GM18868 (cell line): ENCODE results near the gene LRRN4.
A peak's percentile ranks its signal among the peaks of the same experiment; 100 is the strongest.

ENCODE experiments used
- ATAC-seq: cut with Tn5 transposase; IDR thresholded peaks from one replicate; pipeline ENCODE4 v1.9.1; 2021; ENCODE audit warnings: mild to moderate bottlenecking, moderate library complexity; ENCODE audit not compliant: unreplicated experiment

The LRRN4 gene

DNA sequence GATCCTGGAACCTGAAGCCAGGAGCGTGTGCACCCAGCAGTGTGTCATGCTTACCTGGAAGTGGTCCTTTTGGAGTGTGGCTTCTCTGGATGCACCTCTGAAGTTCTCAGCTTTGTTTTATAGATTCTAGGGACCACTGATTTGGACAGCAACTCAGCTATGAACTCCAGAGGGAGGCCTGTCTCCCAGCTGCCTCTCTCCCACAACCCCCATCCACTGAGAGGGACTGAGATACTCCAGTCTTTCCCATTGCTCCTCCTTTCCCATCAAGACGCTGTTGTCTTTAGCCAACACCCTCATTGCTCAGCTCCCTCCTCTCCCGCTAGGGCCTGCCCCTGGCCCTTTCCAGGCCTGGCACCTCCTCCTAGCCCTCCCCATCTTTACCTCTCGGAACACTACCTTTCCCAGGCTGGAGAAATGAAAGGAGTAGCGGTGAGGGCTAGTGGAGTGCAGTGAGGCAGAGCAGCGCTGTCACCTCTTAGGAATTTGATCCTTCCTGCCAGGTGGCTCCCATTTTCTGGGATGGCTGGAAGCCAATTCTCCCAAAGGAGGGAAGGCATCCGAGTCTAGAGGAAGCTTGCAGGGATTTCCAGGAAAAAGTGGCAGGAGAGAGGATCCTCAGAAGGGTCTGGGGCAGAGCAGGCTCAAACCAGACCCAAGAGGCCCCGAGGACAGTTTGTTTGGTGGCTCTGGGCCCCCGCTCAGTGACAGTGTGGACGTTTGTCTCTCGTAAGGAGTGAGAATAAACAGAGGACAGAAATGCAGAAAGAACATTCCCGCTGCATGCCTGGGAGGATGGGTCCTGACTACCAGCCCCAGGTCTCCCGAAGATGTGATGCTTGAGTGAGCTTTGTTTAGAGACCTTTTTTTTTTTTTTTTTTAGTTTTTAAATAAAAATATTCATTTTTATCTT is at the start of gene LRRN4:
Gene LRRN4 (minus strand): TSS at position 285 of the 913 bp plus-strand sequence. CDS start 1,261 bp downstream, outside the sequence.
- ATAC-seq: no peak

DNA sequence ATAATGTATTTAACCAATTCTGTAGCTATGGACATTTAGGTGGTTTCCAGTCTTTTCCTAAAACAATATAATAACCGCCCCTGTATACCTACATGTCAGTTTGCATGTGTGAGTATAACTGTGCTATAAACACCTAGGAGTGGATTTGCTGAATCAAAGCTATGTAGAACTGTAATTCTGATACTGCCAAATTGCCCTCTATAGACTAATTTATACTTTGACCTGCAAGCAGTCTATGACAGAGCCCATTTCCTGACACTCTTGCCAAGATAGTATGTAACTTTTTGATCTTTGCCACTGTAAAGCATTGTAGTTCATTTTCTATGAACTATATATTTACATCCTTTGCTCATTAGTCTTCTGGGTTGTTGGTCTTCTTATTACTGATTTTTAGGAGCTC is 49.4 kb upstream of the LRRN4 start:
- ATAC-seq: no peak

DNA sequence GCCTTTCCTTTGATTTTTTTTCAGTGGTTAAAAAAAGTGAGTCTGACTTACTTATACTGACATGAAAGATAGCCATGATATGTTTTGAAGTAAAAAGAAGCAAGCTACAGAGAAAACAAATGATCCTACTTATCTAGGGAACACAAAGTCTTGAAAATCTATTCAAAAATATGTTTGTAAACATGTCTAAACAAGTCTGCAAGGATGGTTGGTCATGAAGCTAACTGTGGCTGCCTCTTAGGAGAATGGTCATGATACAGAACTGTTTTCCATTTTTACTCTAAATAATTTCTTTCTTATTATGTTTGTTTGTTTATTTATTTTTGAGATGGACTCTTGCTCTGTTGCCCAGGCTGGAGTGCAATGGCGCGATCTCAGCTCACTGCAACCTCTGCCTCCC is 47.5 kb upstream of the LRRN4 start:
- ATAC-seq: no peak

DNA sequence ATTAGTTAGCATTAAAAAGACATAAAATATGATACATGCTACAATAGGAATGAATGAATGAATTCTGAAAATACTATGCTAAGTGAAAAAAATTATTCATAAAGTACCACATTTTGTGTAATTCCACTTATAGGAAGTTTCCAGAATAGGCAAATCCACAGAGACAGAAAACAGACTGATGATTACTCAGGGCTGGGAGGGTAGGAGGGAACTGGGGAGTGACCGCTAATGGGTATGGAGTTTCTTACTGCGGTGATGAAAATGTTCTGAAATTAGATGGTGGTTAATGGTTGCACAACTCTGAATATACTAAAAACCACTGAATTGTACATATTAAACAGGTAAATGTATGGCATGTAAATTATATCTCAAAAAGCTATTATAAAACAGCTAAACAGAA is 46.4 kb upstream of the LRRN4 start:
- ATAC-seq: no peak

DNA sequence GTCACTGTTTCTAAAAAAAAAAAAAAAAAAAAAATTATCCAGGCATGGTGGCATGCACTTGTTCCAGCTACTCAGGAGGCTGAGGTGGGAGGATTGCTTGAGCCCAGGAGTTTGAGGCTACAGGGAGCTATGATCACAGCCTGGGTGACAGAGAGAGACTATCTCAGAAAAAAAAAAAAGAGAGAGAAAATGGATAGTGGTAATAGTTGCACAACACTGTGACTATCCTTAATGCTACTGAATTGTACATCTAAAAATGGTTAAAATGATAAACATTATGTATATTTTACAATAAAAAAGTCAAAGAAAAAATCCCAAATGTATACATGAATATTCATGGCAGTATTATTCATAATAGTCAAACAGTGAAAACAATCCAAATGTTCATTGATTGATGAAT is 46.0 kb upstream of the LRRN4 start:
- ATAC-seq: no peak

DNA sequence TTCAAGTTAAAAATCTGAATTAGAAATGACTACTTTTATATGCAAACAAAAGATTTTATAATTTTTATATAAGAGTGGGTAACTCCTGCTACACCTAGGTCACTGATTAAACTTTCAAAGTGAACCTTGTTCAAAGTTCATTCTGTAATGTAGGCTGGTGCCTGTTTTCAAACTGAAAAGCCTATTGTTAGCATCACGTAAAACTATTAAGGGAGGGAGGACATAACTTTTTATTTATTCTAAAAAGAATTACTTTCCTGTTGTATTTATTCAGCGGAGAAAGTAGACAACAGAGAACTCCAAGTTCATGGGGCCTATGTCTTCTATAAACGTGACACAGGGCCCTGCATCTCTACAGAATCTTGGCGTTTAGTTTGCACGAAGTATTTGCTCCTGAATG is 41.5 kb upstream of the LRRN4 start:
- no peak for ATAC-seq

DNA sequence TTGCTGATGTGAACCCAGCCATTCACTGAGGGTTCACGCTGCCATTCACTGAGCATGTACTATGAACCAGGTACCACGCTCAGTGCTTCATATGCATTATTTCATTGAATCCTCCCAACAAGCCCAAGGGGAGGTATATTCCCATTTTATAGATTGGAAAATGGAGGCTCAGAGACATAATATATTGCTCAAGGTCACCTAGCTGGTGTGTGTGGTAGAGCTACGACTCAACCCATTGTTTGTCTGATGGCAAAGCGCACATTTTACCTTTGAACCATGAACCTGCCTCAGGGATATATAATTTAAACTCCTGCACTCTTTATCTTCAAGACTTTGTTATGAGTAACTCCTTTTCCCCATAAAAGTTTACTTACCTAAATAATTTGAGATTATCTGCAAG is 40.7 kb upstream of the LRRN4 start:
- no peak for ATAC-seq

DNA sequence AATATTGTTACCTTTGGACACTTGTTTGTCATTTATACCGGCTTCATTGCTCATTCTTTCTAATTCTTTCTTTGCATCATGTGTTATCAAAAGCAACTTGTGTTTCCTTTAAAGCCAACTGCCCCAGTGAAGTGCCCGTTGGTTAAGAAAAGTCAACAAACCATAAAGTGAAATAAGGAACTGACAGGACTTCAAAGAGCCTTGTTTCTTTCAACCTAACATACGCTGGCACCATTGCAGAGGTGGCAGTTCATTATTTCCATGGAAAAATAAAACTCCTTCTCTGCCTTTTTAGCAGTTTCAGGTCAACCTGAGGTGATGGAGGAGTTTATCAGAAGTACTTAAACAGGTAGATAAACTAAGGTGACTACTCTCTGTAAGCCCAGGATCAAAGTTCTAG is 40.2 kb upstream of the LRRN4 start:
- peak; percentile 53 for ATAC-seq

DNA sequence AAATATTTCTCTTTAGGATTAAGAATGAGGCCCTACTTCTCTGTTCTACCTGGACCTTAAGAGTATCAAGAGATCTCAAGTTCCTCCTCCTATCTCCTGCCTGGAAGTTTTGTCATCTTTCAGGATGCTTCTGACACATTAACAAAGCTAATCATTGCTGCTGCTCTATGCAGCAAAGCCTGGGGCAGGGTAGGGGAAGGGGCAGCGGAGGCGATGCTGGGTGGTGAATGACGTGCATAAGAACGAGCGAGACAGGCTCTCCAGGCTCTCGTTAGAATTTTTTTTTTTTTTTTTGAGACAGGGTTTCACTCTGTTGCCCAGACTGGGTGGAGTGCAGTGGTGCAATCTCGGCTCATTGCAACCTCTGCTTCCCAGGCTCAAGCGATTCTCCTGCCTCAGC is 37.8 kb upstream of the LRRN4 start:
- no peak for ATAC-seq

DNA sequence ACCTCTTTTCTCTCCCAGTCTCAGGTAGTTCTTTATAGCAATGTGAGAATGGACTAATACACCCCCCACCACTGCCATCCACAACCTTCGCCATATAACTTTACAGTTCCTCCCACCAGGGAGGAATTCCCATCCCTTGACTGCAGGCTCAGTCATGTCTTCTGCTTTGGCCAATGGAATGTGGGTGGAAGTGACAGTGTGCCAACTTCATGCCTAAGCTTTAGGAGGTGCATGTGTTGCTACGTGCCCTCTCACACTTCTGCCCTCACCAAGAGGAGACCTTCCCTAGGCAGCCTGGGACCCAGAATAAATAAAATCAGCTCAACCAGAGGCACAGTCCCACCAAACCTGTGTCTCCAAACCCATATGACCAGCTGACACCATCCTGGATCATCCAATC is 33.0 kb upstream of the LRRN4 start:
- no peak for ATAC-seq

DNA sequence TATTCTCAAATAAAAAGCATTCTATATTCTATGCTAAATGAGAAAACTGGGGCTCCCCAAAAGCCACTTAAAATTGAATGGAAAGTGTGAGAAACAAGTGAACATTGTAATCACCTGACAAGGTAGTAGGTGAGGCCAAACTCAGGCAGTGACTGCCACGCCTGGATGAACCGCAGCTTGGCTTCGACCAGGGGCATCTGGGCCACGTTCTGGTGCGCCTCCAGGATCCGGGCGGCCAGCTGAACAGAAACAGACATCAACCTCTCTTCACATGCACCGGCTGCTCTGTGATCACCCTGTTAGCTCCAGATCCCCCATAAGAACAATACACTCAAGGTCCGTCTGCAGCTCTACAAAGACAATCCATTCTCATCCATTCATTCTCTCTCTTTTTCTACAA is 30.1 kb upstream of the LRRN4 start:
- no peak for ATAC-seq

DNA sequence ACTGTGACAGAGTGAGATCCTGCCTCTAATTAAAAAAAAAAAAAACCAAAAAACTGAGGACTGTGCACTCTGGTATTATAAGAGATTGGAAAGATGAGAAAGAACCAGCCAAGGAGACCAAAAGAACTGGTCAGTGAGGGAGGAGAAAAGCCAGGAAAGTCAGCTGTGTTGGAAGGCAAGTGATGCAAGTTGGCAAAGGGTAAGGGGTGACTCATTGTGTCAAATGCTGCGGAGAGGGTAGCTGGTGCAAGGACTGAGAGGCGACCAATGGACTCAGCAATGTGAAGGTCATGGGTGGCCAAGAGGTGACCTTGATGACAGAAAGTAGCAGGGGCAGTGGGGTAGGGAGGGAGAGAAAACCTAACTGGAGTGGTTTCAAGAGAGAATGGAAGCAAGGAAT is 27.4 kb upstream of the LRRN4 start:
- no peak for ATAC-seq

DNA sequence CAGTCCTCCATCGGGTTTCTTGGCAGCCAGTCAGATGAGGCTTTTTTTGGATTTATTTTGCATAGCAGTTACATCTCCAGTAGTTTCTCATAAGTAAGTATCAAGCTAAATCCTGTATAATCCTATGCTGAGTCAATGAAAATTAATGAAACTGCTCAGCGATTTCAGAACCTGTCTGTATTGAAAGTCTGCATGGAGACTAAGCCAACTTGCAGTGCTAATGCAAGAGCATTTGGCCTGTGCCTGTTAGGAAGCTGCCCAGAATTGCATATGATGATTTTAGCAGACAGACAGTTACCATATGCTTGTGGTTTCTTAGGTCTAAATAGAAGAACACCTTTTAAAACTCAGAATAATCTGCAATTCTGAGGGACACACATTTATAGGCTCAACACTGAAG is 25.2 kb upstream of the LRRN4 start:
- ATAC-seq: no peak

DNA sequence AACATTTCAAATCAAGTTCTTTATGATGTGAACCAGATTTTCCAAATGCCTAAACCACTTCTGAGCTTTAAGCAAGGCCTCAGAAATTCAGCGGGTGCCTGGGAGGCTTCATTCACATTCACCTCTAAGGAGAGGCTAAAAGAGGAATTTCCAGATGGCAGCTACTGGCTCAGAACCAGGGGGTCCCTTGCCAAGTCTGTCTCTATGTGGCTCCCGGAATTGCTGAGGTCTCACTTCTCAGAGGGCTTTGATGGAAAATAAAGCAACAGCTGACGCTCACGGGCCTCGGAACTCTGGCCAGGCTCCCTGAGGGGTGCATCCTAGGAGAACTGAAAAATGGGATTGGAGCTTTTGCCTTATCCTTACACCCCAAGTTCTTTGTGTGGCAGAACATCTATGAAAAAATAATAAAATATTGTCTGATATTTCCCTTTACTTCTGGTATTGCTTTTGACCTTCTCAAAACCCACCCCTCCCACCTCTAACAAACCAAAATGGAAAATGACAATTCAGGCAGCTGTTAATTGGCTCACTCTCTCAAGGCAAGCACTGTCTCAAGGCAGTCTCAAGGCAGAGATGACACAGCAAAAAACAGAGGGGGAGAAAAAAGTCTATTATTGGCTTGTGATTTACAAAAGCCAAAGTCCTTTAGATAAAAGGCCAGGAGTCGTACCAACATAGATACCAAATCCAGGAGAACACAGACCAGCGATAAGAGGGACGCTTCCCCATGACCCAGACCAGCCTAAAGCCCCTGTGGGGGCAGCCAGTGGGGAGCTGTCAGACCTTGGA is 21.8 kb upstream of the LRRN4 start:
- ATAC-seq: no peak

DNA sequence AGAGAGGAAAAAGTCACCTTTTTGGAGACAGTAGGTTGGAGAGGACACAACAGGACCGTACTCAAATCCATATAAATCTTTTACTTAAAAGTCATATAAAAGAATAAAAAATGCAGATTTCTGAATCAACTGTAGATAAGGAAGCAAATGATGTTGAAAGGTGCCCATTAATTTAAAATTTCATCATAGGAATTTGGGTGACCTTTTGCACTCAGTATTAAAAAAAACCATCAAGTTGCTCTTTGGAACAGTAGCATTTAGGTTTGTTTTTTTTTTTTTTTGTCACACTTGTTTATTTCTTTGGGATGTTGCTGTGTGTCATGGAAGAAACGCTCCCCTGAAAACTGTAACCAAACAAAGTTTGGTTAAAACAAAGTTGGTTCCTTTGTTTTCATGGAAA is 20.9 kb upstream of the LRRN4 start:
- no peak for ATAC-seq

DNA sequence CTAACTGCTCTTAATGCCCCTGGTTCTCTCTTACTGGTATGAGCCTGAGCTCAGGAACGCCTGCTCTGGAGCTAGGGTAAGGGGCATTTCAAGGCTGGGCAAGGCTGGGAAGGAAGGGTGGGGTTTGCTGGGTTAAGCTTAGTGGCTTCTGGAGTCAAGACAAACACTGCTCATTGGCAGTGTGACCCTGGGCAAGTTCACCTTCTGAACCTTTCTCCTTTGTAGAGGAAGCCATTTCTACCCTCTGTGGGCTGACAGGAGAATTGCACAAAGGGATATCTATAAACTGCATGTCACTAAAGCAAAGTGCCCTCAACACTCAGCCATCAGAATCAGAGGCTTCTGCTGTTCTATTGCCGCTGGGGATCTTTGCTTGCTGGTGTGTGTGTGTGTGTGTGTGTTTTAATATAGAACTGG is 20.3 kb upstream of the LRRN4 start:
- ATAC-seq: no peak

DNA sequence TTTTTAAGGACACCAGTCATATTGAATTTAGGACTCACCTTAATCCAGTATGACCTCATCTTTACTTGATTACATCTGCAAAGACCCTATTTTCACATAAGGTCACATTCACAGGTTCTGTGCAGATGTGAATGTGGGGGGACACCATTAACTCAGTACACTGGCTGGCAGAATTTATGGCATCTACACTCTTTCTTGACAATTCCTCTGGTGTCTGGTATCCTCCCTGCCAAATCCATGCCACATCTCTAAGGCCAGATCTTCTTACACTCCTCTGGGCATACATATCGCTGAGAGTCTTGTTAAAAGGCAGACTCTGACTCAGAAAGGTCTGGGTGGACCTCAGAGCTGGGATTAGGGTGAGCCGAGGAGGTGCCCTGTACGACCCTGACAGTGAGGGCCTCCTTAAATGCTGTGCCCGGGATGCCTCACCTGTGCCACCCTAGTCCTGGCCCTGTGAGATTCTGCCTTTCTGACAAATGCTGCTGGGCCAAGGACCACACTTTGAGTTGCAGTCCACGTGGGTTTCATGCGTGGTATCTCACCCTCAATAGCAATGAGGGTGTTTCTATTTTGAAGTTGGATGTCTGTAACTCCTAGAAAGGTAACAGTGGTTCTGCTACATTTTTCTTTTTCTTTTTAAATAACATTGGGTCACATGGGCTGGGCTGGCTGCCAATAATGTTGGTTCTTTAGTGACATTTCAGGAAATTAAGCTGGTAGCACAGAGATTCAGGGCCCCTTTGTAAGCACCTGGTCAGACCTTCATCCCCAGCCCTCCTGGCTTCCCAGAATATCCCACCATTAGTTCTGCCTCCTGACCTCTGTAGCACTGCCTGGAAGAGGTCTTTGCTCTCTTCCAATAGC is 17.2 kb upstream of the LRRN4 start:
- no peak for ATAC-seq

DNA sequence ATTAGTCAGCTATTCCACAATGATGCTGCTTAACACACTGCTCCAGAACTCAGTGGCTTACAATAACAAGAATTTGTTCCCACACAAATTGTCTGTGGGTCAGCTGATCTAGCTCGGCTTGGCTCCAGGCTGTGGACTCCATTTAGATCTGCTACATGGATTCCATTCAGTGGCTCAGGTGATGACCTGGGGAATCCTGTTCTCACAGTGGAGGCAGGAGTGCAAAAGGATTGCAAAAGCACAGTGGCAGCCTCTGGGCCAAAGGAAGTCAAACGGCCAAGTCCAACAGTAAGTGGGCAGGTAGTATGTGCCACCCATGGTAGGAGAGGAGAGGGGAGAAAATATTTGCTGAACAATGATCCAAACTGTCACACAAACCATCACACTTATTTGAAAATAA is 15.8 kb upstream of the LRRN4 start:
- no peak for ATAC-seq

DNA sequence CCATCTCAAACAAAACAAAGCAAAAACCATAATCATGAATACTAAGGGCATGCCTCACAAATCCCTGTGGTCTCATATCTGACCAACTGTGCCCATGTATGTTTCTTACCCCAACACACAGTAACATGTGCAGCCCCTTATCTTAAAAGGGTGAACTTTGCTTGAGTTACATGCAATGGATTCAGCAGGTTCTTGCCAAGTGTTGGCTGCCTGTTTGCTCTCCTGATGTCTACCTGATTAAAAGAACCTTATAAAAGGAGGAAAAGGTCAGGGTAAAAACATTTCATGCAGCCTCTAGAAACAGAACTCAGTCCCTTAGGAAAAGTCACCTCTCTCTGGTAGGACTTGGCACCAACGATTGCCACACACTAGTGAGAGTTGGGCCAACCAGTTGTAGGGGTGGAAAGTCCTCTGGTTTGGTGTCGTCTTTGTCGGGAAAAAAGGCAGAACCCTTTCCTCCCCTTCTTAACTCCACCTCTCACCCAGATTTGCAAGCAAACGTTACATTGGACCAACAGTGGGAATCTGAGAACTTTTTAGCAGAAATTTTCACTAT is 14.0 kb upstream of the LRRN4 start:
- no peak for ATAC-seq

DNA sequence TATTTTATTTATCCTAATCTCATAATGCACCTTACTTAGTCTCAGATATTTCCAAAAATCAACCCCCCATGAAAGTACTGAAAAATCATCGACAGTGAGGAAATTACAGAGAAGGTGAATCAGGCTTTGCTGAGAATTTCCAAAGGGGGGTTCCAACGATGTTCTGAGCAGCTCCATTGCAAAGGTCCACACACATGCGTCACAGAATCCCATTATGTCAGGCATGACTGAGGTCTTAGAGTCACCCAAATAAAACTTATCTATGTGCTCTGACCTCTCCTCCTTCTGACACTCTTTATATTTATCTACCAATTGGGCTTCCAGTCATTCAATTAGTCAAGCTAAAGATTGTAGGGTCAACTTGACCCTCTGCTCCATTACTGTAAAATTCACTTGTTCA is 12.7 kb upstream of the LRRN4 start:
- no peak for ATAC-seq

DNA sequence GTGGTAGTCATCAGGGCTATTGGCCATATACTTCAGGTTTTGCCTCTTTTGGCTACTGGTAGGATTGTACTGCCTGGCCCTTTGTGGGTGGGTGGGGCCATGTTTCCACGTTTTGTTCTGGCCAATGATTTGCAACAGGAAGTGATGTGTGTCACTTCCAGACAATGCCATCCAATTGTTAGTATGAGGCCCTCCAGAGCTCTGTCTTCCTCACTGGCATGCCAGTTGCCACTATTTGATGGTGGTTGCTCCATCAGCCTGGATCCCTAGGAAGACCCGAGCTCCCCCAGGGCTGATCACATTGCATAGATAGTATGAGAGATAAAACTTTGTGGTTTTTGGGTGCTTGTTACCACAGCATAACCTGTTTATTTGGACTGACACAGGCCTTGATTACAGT is 7.7 kb upstream of the LRRN4 start:
- ATAC-seq: no peak
